ENCODE measurements around the gene CHMP6.

Gene CHMP6

DNA sequence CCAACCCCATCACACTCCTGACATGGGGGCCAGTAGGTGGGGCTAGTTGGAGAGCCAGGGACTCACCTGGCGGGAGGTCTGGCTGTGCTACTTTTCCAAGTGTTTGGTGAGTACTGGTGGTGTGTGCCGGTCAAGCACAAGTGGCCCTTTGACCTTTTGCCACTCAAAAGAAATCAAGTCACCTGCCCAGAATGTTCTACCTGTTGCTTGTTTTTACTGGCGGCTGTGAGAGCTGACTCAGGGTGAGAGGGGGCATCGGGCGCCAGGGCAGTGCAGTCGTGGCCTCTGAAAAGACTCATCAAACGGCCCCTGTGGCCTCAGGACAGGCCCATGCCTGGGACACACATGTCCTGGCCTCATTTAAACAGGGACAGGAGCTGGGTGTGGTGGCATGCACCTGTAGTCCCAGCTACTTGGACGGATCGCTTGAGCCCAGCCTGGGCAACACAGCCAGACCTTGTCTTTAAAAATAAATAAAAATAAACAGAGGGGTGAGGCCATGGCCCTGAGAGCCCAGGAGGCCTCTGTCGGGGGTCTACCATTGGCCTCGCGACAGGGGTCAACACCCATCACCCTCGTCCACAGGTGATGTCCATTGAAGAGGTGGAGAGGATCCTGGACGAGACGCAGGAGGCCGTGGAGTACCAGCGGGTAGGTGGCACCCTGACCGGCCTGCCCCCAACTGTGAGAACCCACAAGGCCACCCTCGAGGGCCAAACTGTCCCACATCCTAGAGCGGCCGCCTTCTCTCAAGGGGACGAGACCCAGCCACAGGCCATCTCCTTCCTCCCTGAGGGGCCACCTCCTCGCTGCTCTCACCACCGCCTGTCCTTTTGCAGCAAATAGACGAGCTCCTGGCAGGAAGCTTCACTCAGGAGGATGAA lies 5.0 kb downstream of the CHMP6 start:
- TF ChIP-seq, protein P1, sequence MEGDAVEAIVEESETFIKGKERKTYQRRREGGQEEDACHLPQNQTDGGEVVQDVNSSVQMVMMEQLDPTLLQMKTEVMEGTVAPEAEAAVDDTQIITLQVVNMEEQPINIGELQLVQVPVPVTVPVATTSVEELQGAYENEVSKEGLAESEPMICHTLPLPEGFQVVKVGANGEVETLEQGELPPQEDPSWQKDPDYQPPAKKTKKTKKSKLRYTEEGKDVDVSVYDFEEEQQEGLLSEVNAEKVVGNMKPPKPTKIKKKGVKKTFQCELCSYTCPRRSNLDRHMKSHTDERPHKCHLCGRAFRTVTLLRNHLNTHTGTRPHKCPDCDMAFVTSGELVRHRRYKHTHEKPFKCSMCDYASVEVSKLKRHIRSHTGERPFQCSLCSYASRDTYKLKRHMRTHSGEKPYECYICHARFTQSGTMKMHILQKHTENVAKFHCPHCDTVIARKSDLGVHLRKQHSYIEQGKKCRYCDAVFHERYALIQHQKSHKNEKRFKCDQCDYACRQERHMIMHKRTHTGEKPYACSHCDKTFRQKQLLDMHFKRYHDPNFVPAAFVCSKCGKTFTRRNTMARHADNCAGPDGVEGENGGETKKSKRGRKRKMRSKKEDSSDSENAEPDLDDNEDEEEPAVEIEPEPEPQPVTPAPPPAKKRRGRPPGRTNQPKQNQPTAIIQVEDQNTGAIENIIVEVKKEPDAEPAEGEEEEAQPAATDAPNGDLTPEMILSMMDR (IDR thresholded peaks at IDR 0.05; ENCODE audit: control insufficient read depth, extremely low read depth, insufficient read depth), result no peak
- H3K4me3 ChIP-seq (ENCODE audit: low read depth, low read length), result no peak overlapping the region

DNA sequence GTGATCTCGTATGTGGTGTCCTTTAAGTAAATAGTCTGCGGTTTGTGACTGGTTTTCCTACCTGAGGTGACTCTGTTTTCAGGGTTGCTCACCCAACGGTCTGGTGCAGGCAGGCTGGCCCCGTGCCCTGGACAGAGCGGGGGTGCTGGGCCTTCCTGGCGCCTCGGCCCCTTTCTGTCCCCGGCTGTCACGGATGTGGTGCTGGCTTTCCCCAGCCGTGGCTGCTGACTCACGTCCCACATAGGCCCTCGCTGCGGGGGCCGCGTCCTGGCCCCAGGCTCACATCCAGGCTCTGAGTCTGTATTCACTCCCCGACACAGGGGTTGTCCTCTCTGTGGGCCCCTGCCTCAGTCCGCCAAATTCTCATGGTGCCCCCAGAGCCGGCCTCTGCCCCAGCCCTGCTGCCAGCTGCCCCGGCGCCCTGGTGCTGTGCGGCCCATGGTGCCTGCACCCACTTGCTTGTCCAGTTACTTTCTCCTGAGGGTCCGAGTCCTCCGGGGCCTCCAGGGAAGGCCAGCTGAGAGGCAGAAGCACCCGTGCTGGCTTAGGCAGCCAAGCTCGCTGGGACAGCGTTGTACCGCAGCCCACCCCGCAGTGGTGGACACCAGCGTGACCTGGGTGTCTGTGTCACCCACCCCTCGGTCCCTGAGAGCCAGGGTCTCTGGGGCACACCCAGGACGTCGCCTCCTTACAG lies 5.9 kb downstream of the CHMP6 start:
- H3K4me3 ChIP-seq (ENCODE audit: low read depth, low read length), result no peak overlapping the region
- TF ChIP-seq, protein P1 (IDR thresholded peaks at IDR 0.05; ENCODE audit: control insufficient read depth, extremely low read depth, insufficient read depth), result no peak
- DNase-seq (ENCODE audit: low read depth), result no peak

More for the DNA sequence above, 5.0 kb downstream of the CHMP6 start:
- DNase-seq (ENCODE audit: low read depth), result no peak

GRCh38 chr17:80998118-80998747 lies 6.6 kb downstream of the CHMP6 start:
- no peak for DNase-seq (ENCODE audit: low read depth)
- TF ChIP-seq, protein P1 (IDR thresholded peaks at IDR 0.05; ENCODE audit: control insufficient read depth, extremely low read depth, insufficient read depth), result no peak
- no peak overlapping the region for H3K4me3 ChIP-seq (ENCODE audit: low read depth, low read length)

- DNase-seq (ENCODE audit: low read depth), result no peak
- H3K4me3 ChIP-seq (ENCODE audit: low read depth, low read length), result no peak overlapping the region
- TF ChIP-seq, protein P1 (IDR thresholded peaks at IDR 0.05; ENCODE audit: control insufficient read depth, extremely low read depth, insufficient read depth), result no peak
Observed at GRCh38 chr17:80998748-80999535, 7.3 kb downstream of the CHMP6 start.

DNA sequence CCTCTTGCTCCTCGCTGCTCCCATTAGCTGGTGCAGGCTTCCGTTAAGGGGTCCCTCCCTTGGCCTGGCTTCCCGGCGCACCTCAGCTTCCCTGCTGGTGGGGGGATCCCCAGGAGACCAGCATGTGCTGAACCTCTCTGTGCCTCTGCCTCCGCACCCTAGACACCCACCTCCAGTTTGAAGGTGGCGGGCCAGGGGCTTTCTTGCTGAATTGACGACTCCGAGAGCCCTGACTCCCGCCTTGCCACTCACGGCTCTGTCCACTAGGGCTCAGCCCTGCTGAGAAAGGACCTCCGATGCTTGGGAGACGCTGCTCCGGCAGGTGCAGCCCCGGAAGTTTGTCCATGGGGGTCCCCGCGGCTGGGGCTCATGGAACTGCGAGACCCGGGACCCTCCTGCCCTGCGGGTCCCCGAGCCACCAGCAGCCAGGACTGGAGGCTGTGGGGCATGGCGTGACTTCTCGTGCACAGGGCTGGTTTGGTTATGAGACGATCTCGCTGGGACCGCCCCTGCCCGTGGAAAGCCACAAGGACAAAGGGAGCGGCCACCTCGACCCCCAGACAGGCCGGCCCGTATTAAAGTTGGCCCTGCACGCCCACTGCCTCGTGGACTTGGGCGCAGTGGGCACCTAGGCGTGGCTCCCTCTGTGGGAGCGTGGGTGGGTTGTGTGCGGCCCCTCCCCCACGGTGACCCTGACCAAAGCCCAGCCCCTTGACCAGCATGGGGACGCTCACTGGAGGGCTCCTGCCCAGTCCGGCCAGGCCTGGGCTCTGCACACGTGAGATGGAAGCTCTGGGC lies 8.1 kb downstream of the CHMP6 start:
- no peak for DNase-seq (ENCODE audit: low read depth)

More for the DNA sequence above, 8.1 kb downstream of the CHMP6 start:
- no peak overlapping the region for H3K4me3 ChIP-seq (ENCODE audit: low read depth, low read length)
- TF ChIP-seq, protein P1 (IDR thresholded peaks at IDR 0.05; ENCODE audit: control insufficient read depth, extremely low read depth, insufficient read depth), result no peak
